Measurements from ENCODE around the gene SYCE3.

Gene SYCE3

DNA sequence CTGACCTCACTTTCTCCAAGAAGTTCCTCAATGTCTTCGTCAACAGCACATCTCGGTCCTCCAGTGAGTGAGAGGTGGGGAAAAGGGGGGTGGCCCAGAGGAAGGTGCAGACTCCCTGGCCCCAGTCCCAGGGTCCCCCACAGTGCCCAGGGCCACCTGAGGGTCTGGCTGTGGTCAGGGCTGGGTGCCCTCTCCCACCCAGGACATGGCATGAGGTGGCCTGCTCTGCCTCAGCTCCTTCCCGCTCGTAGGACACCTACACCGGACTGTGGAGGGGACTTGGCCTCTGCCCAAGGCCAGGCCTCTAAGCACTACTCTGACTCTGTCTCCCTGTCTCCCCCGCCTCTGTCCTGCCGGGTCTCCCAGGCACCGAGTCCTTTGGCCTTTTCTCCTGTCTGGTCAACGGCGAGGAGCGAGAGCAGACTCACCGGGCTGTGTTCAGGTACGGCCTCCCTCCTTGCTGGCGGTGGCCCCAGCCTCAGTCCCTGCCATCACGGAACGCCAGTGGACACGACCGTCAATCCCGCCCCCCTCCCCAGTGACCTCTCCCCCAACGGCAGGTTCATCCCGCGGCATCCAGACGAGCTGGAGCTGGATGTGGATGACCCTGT is 42.4 kb upstream of the SYCE3 start:
- ChIA-PET POLR2A (no interaction called here), CTCF (interaction anchor here (0.6 kb wide), 1 partner anchor 160 kb away, joined by 3 read pairs; no protein-coding TSS in a partner anchor)
- TF ChIP-seq, protein P1, sequence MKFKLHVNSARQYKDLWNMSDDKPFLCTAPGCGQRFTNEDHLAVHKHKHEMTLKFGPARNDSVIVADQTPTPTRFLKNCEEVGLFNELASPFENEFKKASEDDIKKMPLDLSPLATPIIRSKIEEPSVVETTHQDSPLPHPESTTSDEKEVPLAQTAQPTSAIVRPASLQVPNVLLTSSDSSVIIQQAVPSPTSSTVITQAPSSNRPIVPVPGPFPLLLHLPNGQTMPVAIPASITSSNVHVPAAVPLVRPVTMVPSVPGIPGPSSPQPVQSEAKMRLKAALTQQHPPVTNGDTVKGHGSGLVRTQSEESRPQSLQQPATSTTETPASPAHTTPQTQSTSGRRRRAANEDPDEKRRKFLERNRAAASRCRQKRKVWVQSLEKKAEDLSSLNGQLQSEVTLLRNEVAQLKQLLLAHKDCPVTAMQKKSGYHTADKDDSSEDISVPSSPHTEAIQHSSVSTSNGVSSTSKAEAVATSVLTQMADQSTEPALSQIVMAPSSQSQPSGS (tag by site-specific recombination; IDR thresholded peaks at IDR 0.05; ENCODE audit: low read depth) = no peak
- no peak for TF ChIP-seq ZNF133 (tag by site-specific recombination; IDR thresholded peaks at IDR 0.05)
- TF ChIP-seq, protein P2, sequence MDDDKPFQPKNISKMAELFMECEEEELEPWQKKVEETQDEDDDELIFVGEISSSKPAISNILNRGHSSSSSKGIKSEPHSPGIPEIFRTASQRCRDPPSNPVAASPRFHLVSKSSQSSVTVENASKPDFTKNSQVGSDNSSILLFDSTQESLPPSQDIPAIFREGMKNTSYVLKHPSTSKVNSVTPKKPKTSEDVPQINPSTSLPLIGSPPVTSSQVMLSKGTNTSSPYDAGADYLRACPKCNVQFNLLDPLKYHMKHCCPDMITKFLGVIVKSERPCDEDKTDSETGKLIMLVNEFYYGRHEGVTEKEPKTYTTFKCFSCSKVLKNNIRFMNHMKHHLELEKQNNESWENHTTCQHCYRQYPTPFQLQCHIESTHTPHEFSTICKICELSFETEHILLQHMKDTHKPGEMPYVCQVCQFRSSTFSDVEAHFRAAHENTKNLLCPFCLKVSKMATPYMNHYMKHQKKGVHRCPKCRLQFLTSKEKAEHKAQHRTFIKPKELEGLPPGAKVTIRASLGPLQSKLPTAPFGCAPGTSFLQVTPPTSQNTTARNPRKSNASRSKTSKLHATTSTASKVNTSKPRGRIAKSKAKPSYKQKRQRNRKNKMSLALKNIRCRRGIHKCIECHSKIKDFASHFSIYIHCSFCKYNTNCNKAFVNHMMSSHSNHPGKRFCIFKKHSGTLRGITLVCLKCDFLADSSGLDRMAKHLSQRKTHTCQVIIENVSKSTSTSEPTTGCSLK (tag by site-specific recombination; IDR thresholded peaks at IDR 0.05) = no peak
- TF ChIP-seq HOXA7 (CRISPR knock-in tag; IDR thresholded peaks at IDR 0.05; ENCODE audit: borderline replicate concordance) = no peak
- TF ChIP-seq, protein P3, sequence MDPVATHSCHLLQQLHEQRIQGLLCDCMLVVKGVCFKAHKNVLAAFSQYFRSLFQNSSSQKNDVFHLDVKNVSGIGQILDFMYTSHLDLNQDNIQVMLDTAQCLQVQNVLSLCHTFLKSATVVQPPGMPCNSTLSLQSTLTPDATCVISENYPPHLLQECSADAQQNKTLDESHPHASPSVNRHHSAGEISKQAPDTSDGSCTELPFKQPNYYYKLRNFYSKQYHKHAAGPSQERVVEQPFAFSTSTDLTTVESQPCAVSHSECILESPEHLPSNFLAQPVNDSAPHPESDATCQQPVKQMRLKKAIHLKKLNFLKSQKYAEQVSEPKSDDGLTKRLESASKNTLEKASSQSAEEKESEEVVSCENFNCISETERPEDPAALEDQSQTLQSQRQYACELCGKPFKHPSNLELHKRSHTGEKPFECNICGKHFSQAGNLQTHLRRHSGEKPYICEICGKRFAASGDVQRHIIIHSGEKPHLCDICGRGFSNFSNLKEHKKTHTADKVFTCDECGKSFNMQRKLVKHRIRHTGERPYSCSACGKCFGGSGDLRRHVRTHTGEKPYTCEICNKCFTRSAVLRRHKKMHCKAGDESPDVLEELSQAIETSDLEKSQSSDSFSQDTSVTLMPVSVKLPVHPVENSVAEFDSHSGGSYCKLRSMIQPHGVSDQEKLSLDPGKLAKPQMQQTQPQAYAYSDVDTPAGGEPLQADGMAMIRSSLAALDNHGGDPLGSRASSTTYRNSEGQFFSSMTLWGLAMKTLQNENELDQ (tag by site-specific recombination; IDR thresholded peaks at IDR 0.05; ENCODE audit: low read depth) = no peak
- TF ChIP-seq GLIS1 (tag by site-specific recombination; IDR thresholded peaks at IDR 0.05) = no peak
- no peak for TF ChIP-seq ZNF561 (tag by site-specific recombination; IDR thresholded peaks at IDR 0.05; ENCODE audit: borderline replicate concordance)
- TF ChIP-seq ZIC2 (tag by site-specific recombination; IDR thresholded peaks at IDR 0.05) = no peak
- TF ChIP-seq, protein P4, sequence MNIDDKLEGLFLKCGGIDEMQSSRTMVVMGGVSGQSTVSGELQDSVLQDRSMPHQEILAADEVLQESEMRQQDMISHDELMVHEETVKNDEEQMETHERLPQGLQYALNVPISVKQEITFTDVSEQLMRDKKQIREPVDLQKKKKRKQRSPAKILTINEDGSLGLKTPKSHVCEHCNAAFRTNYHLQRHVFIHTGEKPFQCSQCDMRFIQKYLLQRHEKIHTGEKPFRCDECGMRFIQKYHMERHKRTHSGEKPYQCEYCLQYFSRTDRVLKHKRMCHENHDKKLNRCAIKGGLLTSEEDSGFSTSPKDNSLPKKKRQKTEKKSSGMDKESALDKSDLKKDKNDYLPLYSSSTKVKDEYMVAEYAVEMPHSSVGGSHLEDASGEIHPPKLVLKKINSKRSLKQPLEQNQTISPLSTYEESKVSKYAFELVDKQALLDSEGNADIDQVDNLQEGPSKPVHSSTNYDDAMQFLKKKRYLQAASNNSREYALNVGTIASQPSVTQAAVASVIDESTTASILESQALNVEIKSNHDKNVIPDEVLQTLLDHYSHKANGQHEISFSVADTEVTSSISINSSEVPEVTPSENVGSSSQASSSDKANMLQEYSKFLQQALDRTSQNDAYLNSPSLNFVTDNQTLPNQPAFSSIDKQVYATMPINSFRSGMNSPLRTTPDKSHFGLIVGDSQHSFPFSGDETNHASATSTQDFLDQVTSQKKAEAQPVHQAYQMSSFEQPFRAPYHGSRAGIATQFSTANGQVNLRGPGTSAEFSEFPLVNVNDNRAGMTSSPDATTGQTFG (tag by site-specific recombination; IDR thresholded peaks at IDR 0.05; ENCODE audit: borderline replicate concordance) = no peak
- TF ChIP-seq ZNF596 (tag by site-specific recombination; IDR thresholded peaks at IDR 0.05) = no peak
- TF ChIP-seq, protein P5, sequence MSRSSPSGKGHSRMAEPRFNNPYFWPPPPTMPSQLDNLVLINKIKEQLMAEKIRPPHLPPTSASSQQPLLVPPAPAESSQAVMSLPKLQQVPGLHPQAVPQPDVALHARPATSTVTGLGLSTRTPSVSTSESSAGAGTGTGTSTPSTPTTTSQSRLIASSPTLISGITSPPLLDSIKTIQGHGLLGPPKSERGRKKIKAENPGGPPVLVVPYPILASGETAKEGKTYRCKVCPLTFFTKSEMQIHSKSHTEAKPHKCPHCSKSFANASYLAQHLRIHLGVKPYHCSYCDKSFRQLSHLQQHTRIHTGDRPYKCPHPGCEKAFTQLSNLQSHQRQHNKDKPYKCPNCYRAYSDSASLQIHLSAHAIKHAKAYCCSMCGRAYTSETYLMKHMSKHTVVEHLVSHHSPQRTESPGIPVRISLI (tag by site-specific recombination; IDR thresholded peaks at IDR 0.05) = no peak
- TF ChIP-seq KLF1 (tag by site-specific recombination; IDR thresholded peaks at IDR 0.05) = no peak
- TF ChIP-seq, protein P6, sequence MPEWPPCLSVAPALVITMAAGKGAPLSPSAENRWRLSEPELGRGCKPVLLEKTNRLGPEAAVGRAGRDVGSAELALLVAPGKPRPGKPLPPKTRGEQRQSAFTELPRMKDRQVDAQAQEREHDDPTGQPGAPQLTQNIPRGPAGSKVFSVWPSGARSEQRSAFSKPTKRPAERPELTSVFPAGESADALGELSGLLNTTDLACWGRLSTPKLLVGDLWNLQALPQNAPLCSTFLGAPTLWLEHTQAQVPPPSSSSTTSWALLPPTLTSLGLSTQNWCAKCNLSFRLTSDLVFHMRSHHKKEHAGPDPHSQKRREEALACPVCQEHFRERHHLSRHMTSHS (tag by site-specific recombination; IDR thresholded peaks at IDR 0.05) = no peak
- TF ChIP-seq ZBTB20 (tag by site-specific recombination; IDR thresholded peaks at IDR 0.05) = no peak
- no peak for TF ChIP-seq ZNF221 (tag by site-specific recombination; IDR thresholded peaks at IDR 0.05; ENCODE audit: borderline replicate concordance)
- TF ChIP-seq RBAK (tag by site-specific recombination; IDR thresholded peaks at IDR 0.05) = no peak
- TF ChIP-seq, protein P7, sequence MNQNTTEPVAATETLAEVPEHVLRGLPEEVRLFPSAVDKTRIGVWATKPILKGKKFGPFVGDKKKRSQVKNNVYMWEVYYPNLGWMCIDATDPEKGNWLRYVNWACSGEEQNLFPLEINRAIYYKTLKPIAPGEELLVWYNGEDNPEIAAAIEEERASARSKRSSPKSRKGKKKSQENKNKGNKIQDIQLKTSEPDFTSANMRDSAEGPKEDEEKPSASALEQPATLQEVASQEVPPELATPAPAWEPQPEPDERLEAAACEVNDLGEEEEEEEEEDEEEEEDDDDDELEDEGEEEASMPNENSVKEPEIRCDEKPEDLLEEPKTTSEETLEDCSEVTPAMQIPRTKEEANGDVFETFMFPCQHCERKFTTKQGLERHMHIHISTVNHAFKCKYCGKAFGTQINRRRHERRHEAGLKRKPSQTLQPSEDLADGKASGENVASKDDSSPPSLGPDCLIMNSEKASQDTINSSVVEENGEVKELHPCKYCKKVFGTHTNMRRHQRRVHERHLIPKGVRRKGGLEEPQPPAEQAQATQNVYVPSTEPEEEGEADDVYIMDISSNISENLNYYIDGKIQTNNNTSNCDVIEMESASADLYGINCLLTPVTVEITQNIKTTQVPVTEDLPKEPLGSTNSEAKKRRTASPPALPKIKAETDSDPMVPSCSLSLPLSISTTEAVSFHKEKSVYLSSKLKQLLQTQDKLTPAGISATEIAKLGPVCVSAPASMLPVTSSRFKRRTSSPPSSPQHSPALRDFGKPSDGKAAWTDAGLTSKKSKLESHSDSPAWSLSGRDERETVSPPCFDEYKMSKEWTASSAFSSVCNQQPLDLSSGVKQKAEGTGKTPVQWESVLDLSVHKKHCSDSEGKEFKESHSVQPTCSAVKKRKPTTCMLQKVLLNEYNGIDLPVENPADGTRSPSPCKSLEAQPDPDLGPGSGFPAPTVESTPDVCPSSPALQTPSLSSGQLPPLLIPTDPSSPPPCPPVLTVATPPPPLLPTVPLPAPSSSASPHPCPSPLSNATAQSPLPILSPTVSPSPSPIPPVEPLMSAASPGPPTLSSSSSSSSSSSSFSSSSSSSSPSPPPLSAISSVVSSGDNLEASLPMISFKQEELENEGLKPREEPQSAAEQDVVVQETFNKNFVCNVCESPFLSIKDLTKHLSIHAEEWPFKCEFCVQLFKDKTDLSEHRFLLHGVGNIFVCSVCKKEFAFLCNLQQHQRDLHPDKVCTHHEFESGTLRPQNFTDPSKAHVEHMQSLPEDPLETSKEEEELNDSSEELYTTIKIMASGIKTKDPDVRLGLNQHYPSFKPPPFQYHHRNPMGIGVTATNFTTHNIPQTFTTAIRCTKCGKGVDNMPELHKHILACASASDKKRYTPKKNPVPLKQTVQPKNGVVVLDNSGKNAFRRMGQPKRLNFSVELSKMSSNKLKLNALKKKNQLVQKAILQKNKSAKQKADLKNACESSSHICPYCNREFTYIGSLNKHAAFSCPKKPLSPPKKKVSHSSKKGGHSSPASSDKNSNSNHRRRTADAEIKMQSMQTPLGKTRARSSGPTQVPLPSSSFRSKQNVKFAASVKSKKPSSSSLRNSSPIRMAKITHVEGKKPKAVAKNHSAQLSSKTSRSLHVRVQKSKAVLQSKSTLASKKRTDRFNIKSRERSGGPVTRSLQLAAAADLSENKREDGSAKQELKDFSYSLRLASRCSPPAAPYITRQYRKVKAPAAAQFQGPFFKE (tag by site-specific recombination; IDR thresholded peaks at IDR 0.05; ENCODE audit: borderline replicate concordance) = no peak

More for the DNA sequence above, 42.4 kb upstream of the SYCE3 start:
- peaks cover 0 to 69% of the 10 kb centered on the region in 2 experiments; a peak in 1 of 3 replicates for H3K36me3 ChIP-seq (ENCODE audit: control insufficient read depth in 2 of 2, insufficient read depth in 1 of 2, low read length in 2 of 2)
- no peak overlapping the region for H3K27ac ChIP-seq (ENCODE audit: extremely low read depth, low read depth, low read length)
- H3K4me1 ChIP-seq (ENCODE audit: control insufficient read depth, insufficient read depth, low read length) = 0 out of 2 replicates have a peak, but pooled peaks cover 3% of the 10 kb centered on the region
- no peak overlapping the region for H3K4me3 ChIP-seq (ENCODE audit: low read depth, low read length)
- H3K9me3 ChIP-seq (ENCODE audit: control insufficient read depth, insufficient read depth, low read depth, low read length) = no peaks in the 10 kb centered on the region
